ENCODE data around the gene PIK3CA.

The PIK3CA gene

GRCh38 chr3:179224584-179224983 lies 76.4 kb downstream of the PIK3CA start:
- TF ChIP-seq FOXP2 (optimal IDR thresholded peaks at IDR 0.05; ENCODE audit: borderline replicate concordance, extremely low read depth, extremely low read length, insufficient read depth) (no peak), REST (IDR thresholded peaks at IDR 0.05; ENCODE audit: insufficient read depth in 1 of 2, low read depth in 2 of 2, low read length in 2 of 2) (no peak), TAF1 (IDR thresholded peaks at IDR 0.05; ENCODE audit: borderline replicate concordance, insufficient read depth, low read length) (no peak), POLR2AphosphoS5 (IDR thresholded peaks at IDR 0.05; ENCODE audit: low read depth, low read length) (no peak), SIN3A (IDR thresholded peaks at IDR 0.05; ENCODE audit: borderline replicate concordance, insufficient read depth, low read length) (no peak)

GRCh38 chr3:179227349-179227748 lies 79.2 kb downstream of the PIK3CA start:
- TF ChIP-seq FOXP2 (optimal IDR thresholded peaks at IDR 0.05; ENCODE audit: borderline replicate concordance, extremely low read depth, extremely low read length, insufficient read depth) (no peak), POLR2AphosphoS5 (IDR thresholded peaks at IDR 0.05; ENCODE audit: low read depth, low read length) (no peak), REST (IDR thresholded peaks at IDR 0.05; ENCODE audit: insufficient read depth in 1 of 2, low read depth in 2 of 2, low read length in 2 of 2) (no peak), SIN3A (IDR thresholded peaks at IDR 0.05; ENCODE audit: borderline replicate concordance, insufficient read depth, low read length) (no peak), TAF1 (IDR thresholded peaks at IDR 0.05; ENCODE audit: borderline replicate concordance, insufficient read depth, low read length) (no peak)

GRCh38 chr3:179229177-179229576 lies 81.0 kb downstream of the PIK3CA start:
- TF ChIP-seq REST (IDR thresholded peaks at IDR 0.05; ENCODE audit: insufficient read depth in 1 of 2, low read depth in 2 of 2, low read length in 2 of 2): no peak
- TF ChIP-seq TAF1 (IDR thresholded peaks at IDR 0.05; ENCODE audit: borderline replicate concordance, insufficient read depth, low read length): no peak
- no peak for TF ChIP-seq SIN3A (IDR thresholded peaks at IDR 0.05; ENCODE audit: borderline replicate concordance, insufficient read depth, low read length)
- TF ChIP-seq FOXP2 (optimal IDR thresholded peaks at IDR 0.05; ENCODE audit: borderline replicate concordance, extremely low read depth, extremely low read length, insufficient read depth): no peak
- TF ChIP-seq POLR2AphosphoS5 (IDR thresholded peaks at IDR 0.05; ENCODE audit: low read depth, low read length): no peak

- no peak for TF ChIP-seq TAF1 (IDR thresholded peaks at IDR 0.05; ENCODE audit: borderline replicate concordance, insufficient read depth, low read length)
- TF ChIP-seq REST (IDR thresholded peaks at IDR 0.05; ENCODE audit: insufficient read depth in 1 of 2, low read depth in 2 of 2, low read length in 2 of 2): no peak
- TF ChIP-seq SIN3A (IDR thresholded peaks at IDR 0.05; ENCODE audit: borderline replicate concordance, insufficient read depth, low read length): no peak
- TF ChIP-seq POLR2AphosphoS5 (IDR thresholded peaks at IDR 0.05; ENCODE audit: low read depth, low read length): no peak
- no peak for TF ChIP-seq FOXP2 (optimal IDR thresholded peaks at IDR 0.05; ENCODE audit: borderline replicate concordance, extremely low read depth, extremely low read length, insufficient read depth)
These were observed 84.9 kb downstream of the PIK3CA start for GRCh38 chr3:179233043-179233442.

GRCh38 chr3:179234199-179234598 lies 86.0 kb downstream of the PIK3CA start:
- TF ChIP-seq POLR2AphosphoS5 (IDR thresholded peaks at IDR 0.05; ENCODE audit: low read depth, low read length) (no peak), REST (IDR thresholded peaks at IDR 0.05; ENCODE audit: insufficient read depth in 1 of 2, low read depth in 2 of 2, low read length in 2 of 2) (no peak), SIN3A (IDR thresholded peaks at IDR 0.05; ENCODE audit: borderline replicate concordance, insufficient read depth, low read length) (no peak), TAF1 (IDR thresholded peaks at IDR 0.05; ENCODE audit: borderline replicate concordance, insufficient read depth, low read length) (no peak), FOXP2 (optimal IDR thresholded peaks at IDR 0.05; ENCODE audit: borderline replicate concordance, extremely low read depth, extremely low read length, insufficient read depth) (no peak)
